Measurements from ENCODE around the gene MOCS1.

DNA sequence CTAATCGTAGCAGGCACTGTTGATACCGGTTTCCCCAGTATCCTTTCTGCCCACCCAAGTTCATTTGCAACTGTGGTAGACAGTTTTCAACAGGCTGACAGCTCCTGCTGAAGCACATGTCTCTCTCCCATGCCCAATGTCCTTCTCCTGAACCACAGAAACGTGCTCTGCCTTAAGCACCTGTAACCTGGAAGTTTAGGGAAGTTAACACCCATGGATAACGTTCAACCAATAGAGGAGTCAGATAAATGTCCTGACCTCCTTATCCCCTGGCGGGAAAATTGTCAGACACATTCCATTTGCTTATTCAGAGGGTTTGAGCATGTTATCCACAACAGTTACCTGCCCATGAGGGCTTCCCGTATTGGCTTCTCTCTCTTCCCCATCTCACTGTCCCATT, 29.8 kb upstream of the MOCS1 start:
- TF ChIP-seq CTCF (conservative IDR thresholded peaks at IDR 0.05 in 1 of 2, IDR thresholded peaks at IDR 0.05 in 1 of 2; ENCODE audit: low read depth in 1 of 2, low read length in 2 of 2), result no peak
- TF ChIP-seq EZH2 (IDR thresholded peaks at IDR 0.05; ENCODE audit: low read length, missing control alignments), result no peak
